ENCODE data around the gene LRRTM1. TPM values are rescaled to one million over a fixed set of nuclear protein-coding genes. Genes with fewer than 3 reads are reported as not detected.

Gene LRRTM1
- total and polyA plus RNA-seq, 2 donors = 0.05 TPM; not detected in 1

DNA sequence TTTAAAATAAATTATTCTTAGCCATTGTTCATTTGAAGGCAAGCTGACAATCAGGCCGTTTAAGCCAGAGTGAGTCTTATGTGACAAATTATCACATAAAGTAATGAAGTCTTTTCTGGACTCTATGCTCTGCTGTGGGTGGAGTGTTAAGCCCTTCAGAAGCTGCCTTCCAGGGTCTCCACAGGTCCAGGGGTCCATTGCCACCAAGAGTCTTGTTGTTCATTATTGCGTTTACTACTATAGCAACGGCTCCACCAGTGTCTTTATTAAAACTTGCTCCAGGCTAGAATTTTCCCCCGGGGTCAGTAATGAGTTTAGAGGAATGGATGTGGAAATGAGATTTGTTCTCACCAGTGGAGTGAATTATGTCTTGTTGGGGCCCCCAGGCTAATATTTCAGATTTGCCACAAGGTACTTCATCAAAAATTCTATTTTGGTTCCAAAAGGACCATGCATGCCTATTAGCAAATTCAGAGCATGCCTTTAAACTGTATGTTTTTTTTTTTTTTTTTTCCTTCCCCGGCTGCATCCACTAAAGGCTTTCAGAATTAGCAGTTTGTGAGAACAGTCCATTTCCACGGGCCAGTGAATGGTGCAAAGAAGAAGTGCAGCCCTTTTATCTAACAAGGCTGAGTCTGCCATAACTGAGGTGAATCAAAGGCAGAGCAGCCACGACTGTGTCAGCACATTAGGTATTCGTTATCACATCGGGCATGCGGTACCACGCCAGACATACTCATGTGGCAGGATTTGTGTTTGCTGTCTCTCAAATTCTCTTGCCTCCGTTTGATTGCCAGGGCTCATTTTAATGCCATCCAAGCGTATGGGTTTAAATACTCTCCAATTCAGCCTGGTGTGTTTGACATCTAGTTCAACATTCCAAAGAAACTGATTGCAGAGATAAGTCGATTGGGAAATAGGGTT, 26.2 kb upstream of the LRRTM1 start:
- Histone ChIP-seq H3K4me1 (ENCODE audit: control insufficient read depth in 2 of 2, insufficient read depth in 2 of 2, low read length in 2 of 2) (no peaks in the 10 kb centered on the region), H3K27ac (ENCODE audit: low read depth in 1 of 2, low read length in 1 of 2) (no peak overlapping the region), H3K4me3 (ENCODE audit: low read length in 2 of 2) (no peak overlapping the region), H3K36me3 (ENCODE audit: control insufficient read depth in 2 of 2, insufficient read depth in 2 of 2, low read length in 1 of 2) (no peaks in the 10 kb centered on the region), H3K27me3 (ENCODE audit: control insufficient read depth in 2 of 2, insufficient read depth in 1 of 2, low read length in 1 of 2) (no peaks in the 10 kb centered on the region), H3K9me3 (ENCODE audit: control insufficient read depth in 2 of 2, insufficient read depth in 1 of 2, low read length in 1 of 2) (no peaks in the 10 kb centered on the region)
- DNase-seq (ENCODE audit: low read depth in 6 of 9, low spot score in 9 of 9) = no peak
- WGBS = 90% methylated on average over 14 of the region's 14 CpGs

GRCh38 chr2:80329491-80329890, 24.9 kb upstream of the LRRTM1 start:
- Histone ChIP-seq H3K9me3 (ENCODE audit: control insufficient read depth in 2 of 2, insufficient read depth in 1 of 2, low read length in 1 of 2) (no peaks in the 10 kb centered on the region), H3K27me3 (ENCODE audit: control insufficient read depth in 2 of 2, insufficient read depth in 1 of 2, low read length in 1 of 2) (peaks cover 0 to 2% of the 10 kb centered on the region in 2 donors), H3K4me3 (ENCODE audit: low read length in 2 of 2) (no peak overlapping the region), H3K27ac (ENCODE audit: low read depth in 1 of 2, low read length in 1 of 2) (no peak overlapping the region), H3K36me3 (ENCODE audit: control insufficient read depth in 2 of 2, insufficient read depth in 2 of 2, low read length in 1 of 2) (no peaks in the 10 kb centered on the region), H3K4me1 (ENCODE audit: control insufficient read depth in 2 of 2, insufficient read depth in 2 of 2, low read length in 2 of 2) (no peaks in the 10 kb centered on the region)
- WGBS = 64% methylated on average over 5 of the region's 5 CpGs
- no peak for DNase-seq (ENCODE audit: low read depth in 6 of 9, low spot score in 9 of 9)

- DNase-seq (ENCODE audit: low read depth in 6 of 9, low spot score in 9 of 9) = no peak
- H3K36me3 ChIP-seq (ENCODE audit: control insufficient read depth in 2 of 2, insufficient read depth in 2 of 2, low read length in 1 of 2) = no peaks in the 10 kb centered on the region
- H3K4me3 ChIP-seq (ENCODE audit: low read length in 2 of 2) = no peak overlapping the region
- 16% methylated on average over 1 of the region's 1 CpG for WGBS
- H3K4me1 ChIP-seq (ENCODE audit: control insufficient read depth in 2 of 2, insufficient read depth in 2 of 2, low read length in 2 of 2) = no peaks in the 10 kb centered on the region
- no peak overlapping the region for H3K27ac ChIP-seq (ENCODE audit: low read depth in 1 of 2, low read length in 1 of 2)
- H3K9me3 ChIP-seq (ENCODE audit: control insufficient read depth in 2 of 2, insufficient read depth in 1 of 2, low read length in 1 of 2) = no peaks in the 10 kb centered on the region
- peaks cover 0 to 6% of the 10 kb centered on the region in 2 donors for H3K27me3 ChIP-seq (ENCODE audit: control insufficient read depth in 2 of 2, insufficient read depth in 1 of 2, low read length in 1 of 2)
These were observed 23.6 kb upstream of the LRRTM1 start for GRCh38 chr2:80328159-80328571.

DNA sequence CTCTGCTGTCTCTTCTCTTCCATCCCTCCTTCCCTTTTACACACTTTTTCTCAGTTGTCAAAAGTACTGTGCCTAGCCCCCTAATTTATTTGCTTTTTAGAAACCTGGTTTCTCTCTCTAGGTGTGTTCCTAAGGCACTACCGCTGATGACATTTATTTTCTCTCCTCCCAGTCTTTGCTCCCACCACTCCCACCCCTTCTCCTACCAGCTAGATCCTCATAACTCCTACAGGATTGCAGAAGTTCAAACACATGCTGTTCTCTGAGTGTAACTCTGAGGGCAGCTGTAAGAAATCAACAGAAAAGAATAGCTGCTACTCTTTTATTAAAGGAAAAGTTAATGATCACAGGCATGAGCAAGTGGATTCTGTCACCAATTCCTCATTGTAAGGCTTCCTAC, 22.3 kb upstream of the LRRTM1 start:
- Histone ChIP-seq H3K27ac (ENCODE audit: low read depth in 1 of 2, low read length in 1 of 2) (no peak overlapping the region), H3K27me3 (ENCODE audit: control insufficient read depth in 2 of 2, insufficient read depth in 1 of 2, low read length in 1 of 2) (peaks cover 0 to 17% of the 10 kb centered on the region in 2 donors), H3K36me3 (ENCODE audit: control insufficient read depth in 2 of 2, insufficient read depth in 2 of 2, low read length in 1 of 2) (no peaks in the 10 kb centered on the region), H3K9me3 (ENCODE audit: control insufficient read depth in 2 of 2, insufficient read depth in 1 of 2, low read length in 1 of 2) (no peaks in the 10 kb centered on the region), H3K4me3 (ENCODE audit: low read length in 2 of 2) (no peak overlapping the region), H3K4me1 (ENCODE audit: control insufficient read depth in 2 of 2, insufficient read depth in 2 of 2, low read length in 2 of 2) (no peaks in the 10 kb centered on the region)
- 94% methylated on average over 1 of the region's 1 CpG for WGBS
- no peak for DNase-seq (ENCODE audit: low read depth in 6 of 9, low spot score in 9 of 9)

- Histone ChIP-seq H3K9me3 (ENCODE audit: control insufficient read depth in 2 of 2, insufficient read depth in 1 of 2, low read length in 1 of 2) (no peaks in the 10 kb centered on the region), H3K27ac (ENCODE audit: low read depth in 1 of 2, low read length in 1 of 2) (no peak overlapping the region), H3K4me3 (ENCODE audit: low read length in 2 of 2) (no peak overlapping the region), H3K27me3 (ENCODE audit: control insufficient read depth in 2 of 2, insufficient read depth in 1 of 2, low read length in 1 of 2) (peaks cover 0 to 17% of the 10 kb centered on the region in 2 donors), H3K4me1 (ENCODE audit: control insufficient read depth in 2 of 2, insufficient read depth in 2 of 2, low read length in 2 of 2) (no peaks in the 10 kb centered on the region), H3K36me3 (ENCODE audit: control insufficient read depth in 2 of 2, insufficient read depth in 2 of 2, low read length in 1 of 2) (no peaks in the 10 kb centered on the region)
- DNase-seq (ENCODE audit: low read depth in 6 of 9, low spot score in 9 of 9) = no peak
These were observed 21.7 kb upstream of the LRRTM1 start for GRCh38 chr2:80326214-80326613.

DNA sequence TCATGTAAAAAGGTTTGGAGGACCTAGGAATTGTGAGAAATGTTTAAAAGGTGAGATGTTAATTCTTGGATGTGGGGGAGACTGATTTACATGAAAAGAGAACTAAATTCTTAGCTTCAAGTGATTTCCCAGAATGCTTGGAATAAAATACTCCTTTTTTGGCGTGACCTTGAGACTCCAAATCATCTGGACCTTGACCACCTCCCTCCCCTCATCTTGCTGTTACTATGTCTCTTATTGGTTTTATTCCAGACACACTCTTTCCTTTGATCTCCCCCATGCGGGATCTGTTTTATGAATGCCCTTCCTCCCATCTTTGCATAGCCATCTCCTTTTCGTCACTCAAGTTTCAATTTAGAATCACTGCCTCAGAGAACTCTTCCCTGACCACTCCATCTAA, 20.0 kb upstream of the LRRTM1 start:
- no peaks in the 10 kb centered on the region for H3K36me3 ChIP-seq (ENCODE audit: control insufficient read depth in 2 of 2, insufficient read depth in 2 of 2, low read length in 1 of 2)
- H3K27me3 ChIP-seq (ENCODE audit: control insufficient read depth in 2 of 2, insufficient read depth in 1 of 2, low read length in 1 of 2) = peaks cover 0 to 17% of the 10 kb centered on the region in 2 donors
- no peak overlapping the region for H3K4me3 ChIP-seq (ENCODE audit: low read length in 2 of 2)
- H3K4me1 ChIP-seq (ENCODE audit: control insufficient read depth in 2 of 2, insufficient read depth in 2 of 2, low read length in 2 of 2) = no peaks in the 10 kb centered on the region
- no peak overlapping the region for H3K27ac ChIP-seq (ENCODE audit: low read depth in 1 of 2, low read length in 1 of 2)
- H3K9me3 ChIP-seq (ENCODE audit: control insufficient read depth in 2 of 2, insufficient read depth in 1 of 2, low read length in 1 of 2) = no peaks in the 10 kb centered on the region
- no peak for DNase-seq (ENCODE audit: low read depth in 6 of 9, low spot score in 9 of 9)
- WGBS = 85% methylated on average over 3 of the region's 3 CpGs

DNA sequence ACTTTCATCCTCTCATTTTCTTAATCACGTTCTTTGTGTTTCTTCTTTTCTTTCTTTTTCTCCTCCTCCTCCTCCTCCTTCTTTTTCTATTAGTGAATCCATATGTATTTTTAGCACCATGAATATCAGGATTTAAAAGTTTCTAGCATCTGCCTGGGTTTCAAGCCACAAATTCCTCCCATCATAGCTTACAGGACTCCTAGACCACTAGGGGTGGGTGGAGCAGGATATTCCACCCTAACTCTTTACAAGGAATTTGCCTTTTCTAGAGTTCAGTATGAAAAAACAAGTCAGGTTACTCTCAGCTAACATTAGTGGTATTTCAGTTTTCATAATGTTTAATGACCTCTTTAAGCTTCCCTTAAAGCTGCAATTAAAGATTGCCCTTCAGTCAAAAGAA, 19.1 kb upstream of the LRRTM1 start:
- no peak overlapping the region for H3K4me3 ChIP-seq (ENCODE audit: low read length in 2 of 2)
- no peak for DNase-seq (ENCODE audit: low read depth in 6 of 9, low spot score in 9 of 9)
- 39% methylated on average over 1 of the region's 1 CpG for WGBS
- H3K9me3 ChIP-seq (ENCODE audit: control insufficient read depth in 2 of 2, insufficient read depth in 1 of 2, low read length in 1 of 2) = no peaks in the 10 kb centered on the region
- no peak overlapping the region for H3K27ac ChIP-seq (ENCODE audit: low read depth in 1 of 2, low read length in 1 of 2)
- no peaks in the 10 kb centered on the region for H3K4me1 ChIP-seq (ENCODE audit: control insufficient read depth in 2 of 2, insufficient read depth in 2 of 2, low read length in 2 of 2)
- H3K27me3 ChIP-seq (ENCODE audit: control insufficient read depth in 2 of 2, insufficient read depth in 1 of 2, low read length in 1 of 2) = peaks cover 0 to 17% of the 10 kb centered on the region in 2 donors
- H3K36me3 ChIP-seq (ENCODE audit: control insufficient read depth in 2 of 2, insufficient read depth in 2 of 2, low read length in 1 of 2) = no peaks in the 10 kb centered on the region

- no peaks in the 10 kb centered on the region for H3K36me3 ChIP-seq (ENCODE audit: control insufficient read depth in 2 of 2, insufficient read depth in 2 of 2, low read length in 1 of 2)
- H3K9me3 ChIP-seq (ENCODE audit: control insufficient read depth in 2 of 2, insufficient read depth in 1 of 2, low read length in 1 of 2) = no peaks in the 10 kb centered on the region
- H3K4me3 ChIP-seq (ENCODE audit: low read length in 2 of 2) = no peak overlapping the region
- no peak overlapping the region for H3K27ac ChIP-seq (ENCODE audit: low read depth in 1 of 2, low read length in 1 of 2)
- H3K27me3 ChIP-seq (ENCODE audit: control insufficient read depth in 2 of 2, insufficient read depth in 1 of 2, low read length in 1 of 2) = peaks cover 0 to 17% of the 10 kb centered on the region in 2 donors
- H3K4me1 ChIP-seq (ENCODE audit: control insufficient read depth in 2 of 2, insufficient read depth in 2 of 2, low read length in 2 of 2) = no peaks in the 10 kb centered on the region
- 24% methylated on average over 14 of the region's 14 CpGs for WGBS
- DNase-seq (ENCODE audit: low read depth in 6 of 9, low spot score in 9 of 9) = no peak
These were observed 18.4 kb upstream of the LRRTM1 start for GRCh38 chr2:80322958-80323357.

- Histone ChIP-seq H3K4me1 (ENCODE audit: control insufficient read depth in 2 of 2, insufficient read depth in 2 of 2, low read length in 2 of 2) (no peaks in the 10 kb centered on the region), H3K27ac (ENCODE audit: low read depth in 1 of 2, low read length in 1 of 2) (no peak overlapping the region), H3K36me3 (ENCODE audit: control insufficient read depth in 2 of 2, insufficient read depth in 2 of 2, low read length in 1 of 2) (no peaks in the 10 kb centered on the region), H3K27me3 (ENCODE audit: control insufficient read depth in 2 of 2, insufficient read depth in 1 of 2, low read length in 1 of 2) (peaks cover 0 to 17% of the 10 kb centered on the region in 2 donors), H3K9me3 (ENCODE audit: control insufficient read depth in 2 of 2, insufficient read depth in 1 of 2, low read length in 1 of 2) (no peaks in the 10 kb centered on the region), H3K4me3 (ENCODE audit: low read length in 2 of 2) (no peak overlapping the region)
- DNase-seq (ENCODE audit: low read depth in 6 of 9, low spot score in 9 of 9) = no peak
- 5% methylated on average over 42 of the region's 42 CpGs for WGBS
These were observed 17.9 kb upstream of the LRRTM1 start for GRCh38 chr2:80322311-80322920.

Data from thymus (tissue), 11 donors.